HG03103 (cell line): ENCODE results near the gene NFATC2.

Experiments
- ATAC-seq: cut with Tn5 transposase; IDR thresholded peaks from one replicate; pipeline ENCODE4 v1.9.1; 2021; ENCODE audit warnings: low read depth; ENCODE audit not compliant: unreplicated experiment

NFATC2 gene

GRCh38 chr20:51498765-51499540 is 43.6 kb downstream of the NFATC2 start:
- no peak for ATAC-seq

GRCh38 chr20:51497542-51498467 is 44.7 kb downstream of the NFATC2 start:
- ATAC-seq: no peak

GRCh38 chr20:51496964-51497363 is 45.6 kb downstream of the NFATC2 start:
- ATAC-seq: no peak

- no peak for ATAC-seq
These were observed 46.5 kb downstream of the NFATC2 start for GRCh38 chr20:51495921-51496545.

- ATAC-seq: no peak
These were observed 47.2 kb downstream of the NFATC2 start for GRCh38 chr20:51495291-51495690.

GRCh38 chr20:51494241-51495110 is 48.0 kb downstream of the NFATC2 start:
- no peak for ATAC-seq

GRCh38 chr20:51493346-51493791 is 49.1 kb downstream of the NFATC2 start:
- no peak for ATAC-seq

GRCh38 chr20:51492167-51493092 is 50.1 kb downstream of the NFATC2 start:
- no peak for ATAC-seq

GRCh38 chr20:51491393-51491792 is 51.1 kb downstream of the NFATC2 start:
- ATAC-seq: no peak

- ATAC-seq: no peak
These were observed 51.9 kb downstream of the NFATC2 start for GRCh38 chr20:51490635-51491034.

GRCh38 chr20:51489611-51490010 is 52.9 kb downstream of the NFATC2 start:
- ATAC-seq: no peak

GRCh38 chr20:51488331-51488730 is 54.2 kb downstream of the NFATC2 start:
- ATAC-seq: no peak

GRCh38 chr20:51487565-51488268 is 54.8 kb downstream of the NFATC2 start:
- ATAC-seq: no peak

- ATAC-seq: no peak
These were observed 55.4 kb downstream of the NFATC2 start for GRCh38 chr20:51487076-51487475.

GRCh38 chr20:51486197-51487005 is 56.1 kb downstream of the NFATC2 start:
- no peak for ATAC-seq

- ATAC-seq: no peak
These were observed 57.7 kb downstream of the NFATC2 start for GRCh38 chr20:51484831-51485230.

- ATAC-seq: no peak
These were observed 58.2 kb downstream of the NFATC2 start for GRCh38 chr20:51484141-51484815.
